ENCODE data around the gene WDR38.

Gene WDR38

GRCh38 chr9:124857533-124858162, 4.4 kb downstream of the WDR38 start:
- in situ Hi-C loops (cut with MboI; ENCODE audit: low pct_unique_long_range_greater_than_20kb, low sequenced_read_pairs, unreplicated experiment) = no loop called here
- TF ChIP-seq CTCF (IDR thresholded peaks at IDR 0.05; ENCODE audit: extremely low read depth, insufficient read depth, missing control alignments) = no peak
- no peak for DNase-seq (ENCODE audit: low spot score)

- DNase-seq (ENCODE audit: low spot score) = no peak
- in situ Hi-C loops (cut with MboI; ENCODE audit: low pct_unique_long_range_greater_than_20kb, low sequenced_read_pairs, unreplicated experiment) = no loop called here
- no peak for TF ChIP-seq CTCF (IDR thresholded peaks at IDR 0.05; ENCODE audit: extremely low read depth, insufficient read depth, missing control alignments)
Measured at GRCh38 chr9:124858330-124859046, 5.2 kb downstream of the WDR38 start.

- TF ChIP-seq CTCF (IDR thresholded peaks at IDR 0.05; ENCODE audit: extremely low read depth, insufficient read depth, missing control alignments) = no peak
- no peak for DNase-seq (ENCODE audit: low spot score)
- in situ Hi-C loops (cut with MboI; ENCODE audit: low pct_unique_long_range_greater_than_20kb, low sequenced_read_pairs, unreplicated experiment) = no loop called here
Measured at GRCh38 chr9:124859803-124860581, 6.7 kb downstream of the WDR38 start.

GRCh38 chr9:124860582-124861341, 7.5 kb downstream of the WDR38 start:
- TF ChIP-seq CTCF (IDR thresholded peaks at IDR 0.05; ENCODE audit: extremely low read depth, insufficient read depth, missing control alignments) = no peak
- no peak for DNase-seq (ENCODE audit: low spot score)
- in situ Hi-C loops (cut with MboI; ENCODE audit: low pct_unique_long_range_greater_than_20kb, low sequenced_read_pairs, unreplicated experiment) = no loop called here

- TF ChIP-seq CTCF (IDR thresholded peaks at IDR 0.05; ENCODE audit: extremely low read depth, insufficient read depth, missing control alignments) = peak; percentile 26
- DNase-seq (ENCODE audit: low spot score) = peak; percentile 99
- in situ Hi-C loops (cut with MboI; ENCODE audit: low pct_unique_long_range_greater_than_20kb, low sequenced_read_pairs, unreplicated experiment) = no loop called here
Measured at GRCh38 chr9:124861342-124862229, 8.3 kb downstream of the WDR38 start, which contains the start of the genes ARPC5L and RPL35. ARPC5L (plus strand) TSS chr9:124862130; CDS start chr9:124869291, 7,161 bp downstream. RPL35 (minus strand) TSS chr9:124861957; CDS start chr9:124861912, 45 bp downstream.
